SK-N-SH (cell line): ENCODE measurements around the gene CYSTM1. TPM values are rescaled to one million over a fixed set of nuclear protein-coding genes. Genes with fewer than 3 reads are reported as not detected.

ENCODE experiments used
- CTCF ChIA-PET: fragments of 300-600, 350-600 bp; formaldehyde crosslinking; extraction: SDS; loops from one replicate; lab custom pipeline; 2021; lab: Yijun Ruan, JAX
- POLR2A ChIA-PET: fragments of 350-600 bp; sonication (Branson Sonifier 250); formaldehyde crosslinking; extraction: SDS; loops from one replicate; lab custom pipeline; 2020; ENCODE audit warnings: antibody characterized with exemption, inconsistent platforms; lab: Yijun Ruan, JAX
- DNase-seq: peaks from one replicate; pipeline ENCODE4 v3.0.0; 2012
- H2AFZ ChIP-seq: fragments of 200-600 bp; sonication (generic); 2 replicates; pipeline ENCODE4 v1.8.1; 2016; ENCODE audit warnings: antibody characterized with exemption, mild to moderate bottlenecking, low read depth
- H3F3A ChIP-seq: fragments of 200-600 bp; sonication (generic); replicated peaks from 2 replicates; pipeline ENCODE3; 2016; ENCODE audit warnings: antibody characterized with exemption, mild to moderate bottlenecking; ENCODE audit not compliant: insufficient read depth
- H3K27ac ChIP-seq, 2 experiments: fragments of 200-500 bp in 1 of 2; fragments of 200-600 bp in 1 of 2; sonication (Bioruptor generic) in 1 of 2; sonication (generic), shearing (Covaris generic) in 1 of 2; 2 replicates each; pipeline versions ENCODE4 v1.5.1 to v1.6.1; 2014 to 2016; ENCODE audit warnings: low read depth in 2 of 2, inconsistent platforms in 1 of 2, low read length in 1 of 2, mild to moderate bottlenecking in 1 of 2, mixed read lengths in 1 of 2
- H3K27me3 ChIP-seq: fragments of 200-600 bp; sonication (generic), shearing (Covaris generic); 2 replicates; pipeline ENCODE4 v1.6.1; 2016; ENCODE audit warnings: mixed run types; ENCODE audit not compliant: insufficient read depth
- H3K36me3 ChIP-seq, 2 experiments: fragments of 200-500 bp in 1 of 2; fragments of 200-600 bp in 1 of 2; sonication (Bioruptor generic) in 1 of 2; sonication (generic) in 1 of 2; replicated peaks in 1 of 2; 2 replicates each; pipeline versions ENCODE3 to v1.5.1; 2014 to 2016; ENCODE audit warnings: low read length in 1 of 2, mild to moderate bottlenecking in 1 of 2; ENCODE audit not compliant: insufficient read depth in 2 of 2, control insufficient read depth in 1 of 2
- H3K4me1 ChIP-seq, 2 experiments: fragments of 200-500 bp in 1 of 2; fragments of 200-600 bp in 1 of 2; sonication (Bioruptor generic) in 1 of 2; sonication (generic), shearing (Covaris generic) in 1 of 2; 2 replicates each; pipeline versions ENCODE4 v1.5.1 to v1.6.1; 2014 to 2016; ENCODE audit warnings: low read depth in 1 of 2, low read length in 1 of 2, mixed run types in 1 of 2; ENCODE audit not compliant: insufficient read depth in 2 of 2, control insufficient read depth in 1 of 2
- H3K4me2 ChIP-seq: fragments of 200-600 bp; sonication (generic), shearing (Covaris generic); 2 replicates; pipeline ENCODE4 v1.6.1; 2017; ENCODE audit warnings: mixed run types
- H3K4me3 ChIP-seq, 2 experiments: fragments of 200-500 bp in 1 of 2; fragments of 200-600 bp in 1 of 2; sonication (Bioruptor generic) in 1 of 2; sonication (generic), shearing (Covaris generic) in 1 of 2; 2 replicates each; pipeline versions ENCODE4 v1.5.1 to v1.8.1; 2014 to 2016; ENCODE audit warnings: low read depth in 2 of 2, inconsistent platforms in 1 of 2, low read length in 1 of 2, mild to moderate bottlenecking in 1 of 2, mixed read lengths in 1 of 2, moderate library complexity in 1 of 2
- H3K79me2 ChIP-seq: fragments of 200-600 bp; sonication (generic); 2 replicates; pipeline ENCODE4 v1.8.1; 2017; ENCODE audit warnings: mild to moderate bottlenecking; ENCODE audit not compliant: insufficient read depth
- H3K9ac ChIP-seq: fragments of 200-600 bp; sonication (generic); 2 replicates; pipeline ENCODE4 v1.6.1; 2017; ENCODE audit warnings: mixed run types
- H3K9me2 ChIP-seq: fragments of 200-600 bp; sonication (generic); 2 replicates; pipeline ENCODE4 v1.6.1; 2017; ENCODE audit warnings: mixed run types
- H3K9me3 ChIP-seq: fragments of 200-600 bp; sonication (generic); 2 replicates; pipeline ENCODE4 v1.6.1; 2017; ENCODE audit warnings: mixed run types, mild to moderate bottlenecking, moderate library complexity
- H4K20me1 ChIP-seq: fragments of 200-600 bp; sonication (generic); 2 replicates; pipeline ENCODE4 v1.6.1; 2017; ENCODE audit warnings: mild to moderate bottlenecking, mixed run types; ENCODE audit not compliant: insufficient read depth
- CHD2 ChIP-seq: fragments of 150-350 bp; IDR thresholded peaks from 2 replicates; pipeline ENCODE4 v1.6.1; 2018; ENCODE audit warnings: low read length; ENCODE audit not compliant: partially characterized antibody
- CTCF ChIP-seq: fragments of 200-600 bp; sonication (generic); IDR thresholded peaks from 2 replicates; pipeline ENCODE4 v1.6.1; 2017; ENCODE audit warnings: antibody characterized with exemption, mild to moderate bottlenecking, moderate library complexity
- EP300 ChIP-seq, 2 experiments: IDR thresholded peaks; 2 replicates each; pipeline versions ENCODE4 v1.4.0 to v1.6.1; 2012; ENCODE audit warnings: borderline replicate concordance in 1 of 2, low read depth in 1 of 2, low read length in 1 of 2
- FOSL2 ChIP-seq: IDR thresholded peaks from 2 replicates; pipeline ENCODE4 v1.4.0; 2012; ENCODE audit warnings: low read depth, mild to moderate bottlenecking, moderate library complexity, borderline replicate concordance
- FOXJ3 ChIP-seq: sonication (generic); formaldehyde crosslinking; IDR thresholded peaks from 2 replicates; pipeline ENCODE4 v1.5.1; 2020; ENCODE audit warnings: mild to moderate bottlenecking, missing genetic modification reagents
- FOXM1 ChIP-seq: IDR thresholded peaks from 2 replicates; pipeline ENCODE4 v1.4.0; 2012; ENCODE audit warnings: low read depth, mild to moderate bottlenecking
- JUND ChIP-seq: IDR thresholded peaks from 2 replicates; pipeline ENCODE4 v1.4.0; 2012
- MAX ChIP-seq: IDR thresholded peaks from 2 replicates; pipeline ENCODE4 v1.4.0; 2012; ENCODE audit warnings: low read depth
- MEF2A ChIP-seq: IDR thresholded peaks from 2 replicates; pipeline ENCODE4 v1.4.0; 2012; ENCODE audit warnings: low read depth, borderline replicate concordance
- NFIC ChIP-seq: IDR thresholded peaks from 2 replicates; pipeline ENCODE4 v1.4.0; 2012; ENCODE audit warnings: borderline replicate concordance
- NRF1 ChIP-seq: IDR thresholded peaks from 2 replicates; pipeline ENCODE4 v1.6.1; 2012; ENCODE audit warnings: low read depth, mild to moderate bottlenecking, low read length
- RAD21 ChIP-seq: IDR thresholded peaks from 2 replicates; pipeline ENCODE4 v1.6.1; 2012; ENCODE audit warnings: mild to moderate bottlenecking, low read length
- RCOR1 ChIP-seq: fragments of 150-350 bp; IDR thresholded peaks from 2 replicates; pipeline ENCODE4 v1.6.1; 2017; ENCODE audit warnings: antibody characterized with exemption, low read length
- RFX5 ChIP-seq: IDR thresholded peaks from 2 replicates; pipeline ENCODE4 v1.6.1; 2012; ENCODE audit warnings: mild to moderate bottlenecking, improper control_type of control experiment, low read length
- RXRA ChIP-seq: IDR thresholded peaks from 2 replicates; pipeline ENCODE4 v1.4.0; 2012; ENCODE audit warnings: low read depth, mild to moderate bottlenecking, borderline replicate concordance
- WGBS: methylation state at CpG from one replicate; pipeline ENCODE4 v1.1.6; 2017; ENCODE audit warnings: low lambda C conversion rate; 5-methylcytosine and 5-hydroxymethylcytosine counted together
- polyA plus RNA-seq, 3 experiments: library from polyadenylated mRNA; depleted of rRNA; stranded (reverse); fragments of >200 nt; gene quantifications; 2 replicates each; pipeline ENCODE4 v1.2.3, GENCODE V29; 2012
- TF ChIP-seq, protein P1 (sequence below): IDR thresholded peaks from 2 replicates; pipeline ENCODE4; 2012
- TF ChIP-seq, protein P2 (sequence below): IDR thresholded peaks from 2 replicates; pipeline ENCODE4 v1.4.0; 2012; ENCODE audit warnings: low read depth, borderline replicate concordance

The CYSTM1 gene
- polyA plus RNA-seq, 1 of the 3 experiments (the other 2 are of a cell fraction), result 27.1 TPM

- Histone ChIP-seq H3K79me2 (no peaks in the 10 kb centered on the region; the same call in 1 of the 2 replicates), H3K27me3 (no peaks in the 10 kb centered on the region), H2AFZ (no peak overlapping the region), H3K27ac (no peak overlapping the region), H4K20me1 (no peaks in the 10 kb centered on the region), H3K4me3 (no peak overlapping the region), H3K4me1 (peaks cover 0 to 10% of the 10 kb centered on the region in 2 experiments; a peak in 2 of 4 replicates), H3K9me3 (no peaks in the 10 kb centered on the region), H3K4me2 (no peak overlapping the region), H3F3A (peaks cover 5% of the 10 kb centered on the region)
- 83% methylated on average over 1 of the region's 1 CpG for WGBS
- TF ChIP-seq FOXJ3 (CRISPR knock-in tag), result no peak
- no peak for TF ChIP-seq NRF1
- TF ChIP-seq RCOR1, result no peak
- no peak for TF ChIP-seq FOSL2
- no peak for TF ChIP-seq JUND
- TF ChIP-seq NFIC, result no peak
- no peak for TF ChIP-seq CHD2
- TF ChIP-seq RXRA, result no peak
- TF ChIP-seq, protein P1, sequence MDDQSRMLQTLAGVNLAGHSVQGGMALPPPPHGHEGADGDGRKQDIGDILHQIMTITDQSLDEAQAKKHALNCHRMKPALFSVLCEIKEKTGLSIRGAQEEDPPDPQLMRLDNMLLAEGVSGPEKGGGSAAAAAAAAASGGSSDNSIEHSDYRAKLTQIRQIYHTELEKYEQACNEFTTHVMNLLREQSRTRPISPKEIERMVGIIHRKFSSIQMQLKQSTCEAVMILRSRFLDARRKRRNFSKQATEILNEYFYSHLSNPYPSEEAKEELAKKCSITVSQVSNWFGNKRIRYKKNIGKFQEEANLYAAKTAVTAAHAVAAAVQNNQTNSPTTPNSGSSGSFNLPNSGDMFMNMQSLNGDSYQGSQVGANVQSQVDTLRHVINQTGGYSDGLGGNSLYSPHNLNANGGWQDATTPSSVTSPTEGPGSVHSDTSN, result no peak
- no peak for TF ChIP-seq MAX
- no peak for TF ChIP-seq RAD21
- TF ChIP-seq, protein P2, sequence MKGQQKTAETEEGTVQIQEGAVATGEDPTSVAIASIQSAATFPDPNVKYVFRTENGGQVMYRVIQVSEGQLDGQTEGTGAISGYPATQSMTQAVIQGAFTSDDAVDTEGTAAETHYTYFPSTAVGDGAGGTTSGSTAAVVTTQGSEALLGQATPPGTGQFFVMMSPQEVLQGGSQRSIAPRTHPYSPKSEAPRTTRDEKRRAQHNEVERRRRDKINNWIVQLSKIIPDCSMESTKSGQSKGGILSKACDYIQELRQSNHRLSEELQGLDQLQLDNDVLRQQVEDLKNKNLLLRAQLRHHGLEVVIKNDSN, result no peak
- TF ChIP-seq RFX5, result no peak
- no peak for TF ChIP-seq CTCF
- no peak for TF ChIP-seq FOXM1
- TF ChIP-seq MEF2A, result no peak
- no peak for TF ChIP-seq EP300 (IDR thresholded peaks at IDR 0.05; ENCODE audit: borderline replicate concordance in 1 of 2, low read depth in 1 of 2, low read length in 1 of 2)
- TF ChIP-seq, all 33 proteins: peak for 0
- POLR2A ChIA-PET, result no interaction called here
- H3K9me2 ChIP-seq, result no peaks in the 10 kb centered on the region
- DNase-seq, result no peak
- H3K9ac ChIP-seq, result no peak overlapping the region
- CTCF ChIA-PET, result interaction anchor here (0.8 to 5.7 kb wide), 7 partner anchors 8 to 93 kb away, joined by 3 to 63 read pairs (median 4); no protein-coding TSS in a partner anchor
- no peaks in the 10 kb centered on the region for H3K36me3 ChIP-seq
Measured at GRCh38 chr5:140136624-140137023, 38.4 kb upstream of the CYSTM1 start.
